ENCODE data around the gene MARVELD1. TPM values are rescaled to one million over a fixed set of nuclear protein-coding genes. Genes with fewer than 3 reads are reported as not detected.

Gene MARVELD1
- total RNA-seq, 2 donors from 2014 or later: 8.5 to 26.5 TPM

DNA sequence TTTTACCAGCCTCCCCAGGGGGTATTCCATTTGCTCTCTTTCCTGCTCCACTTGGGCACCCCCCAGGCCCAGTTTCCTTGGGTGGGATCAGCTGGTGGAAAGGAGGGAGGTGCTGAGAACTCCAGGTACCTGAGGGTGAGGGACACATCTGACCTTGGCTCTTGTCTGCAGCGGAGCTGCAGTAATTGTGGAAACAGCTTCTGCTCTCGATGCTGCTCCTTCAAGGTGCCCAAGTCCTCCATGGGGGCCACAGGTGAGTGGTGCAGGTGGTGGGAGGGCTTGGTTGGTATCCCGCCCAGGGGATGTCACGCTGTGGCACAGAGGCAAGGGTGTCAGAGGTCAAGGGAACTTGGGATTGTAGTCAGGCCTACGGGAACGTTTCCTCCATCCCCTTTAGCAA is 43.9 kb downstream of the MARVELD1 start:
- Histone ChIP-seq H3K27me3 (no peaks in the 10 kb centered on the region), H3K36me3 (peaks cover 62% of the 10 kb centered on the region), H3K4me3 (no peak overlapping the region), H3K27ac (no peak overlapping the region), H3K9me3 (no peaks in the 10 kb centered on the region), H3K4me1 (peaks cover 0 to 22% of the 10 kb centered on the region in 2 donors)
- TF ChIP-seq, protein P1, sequence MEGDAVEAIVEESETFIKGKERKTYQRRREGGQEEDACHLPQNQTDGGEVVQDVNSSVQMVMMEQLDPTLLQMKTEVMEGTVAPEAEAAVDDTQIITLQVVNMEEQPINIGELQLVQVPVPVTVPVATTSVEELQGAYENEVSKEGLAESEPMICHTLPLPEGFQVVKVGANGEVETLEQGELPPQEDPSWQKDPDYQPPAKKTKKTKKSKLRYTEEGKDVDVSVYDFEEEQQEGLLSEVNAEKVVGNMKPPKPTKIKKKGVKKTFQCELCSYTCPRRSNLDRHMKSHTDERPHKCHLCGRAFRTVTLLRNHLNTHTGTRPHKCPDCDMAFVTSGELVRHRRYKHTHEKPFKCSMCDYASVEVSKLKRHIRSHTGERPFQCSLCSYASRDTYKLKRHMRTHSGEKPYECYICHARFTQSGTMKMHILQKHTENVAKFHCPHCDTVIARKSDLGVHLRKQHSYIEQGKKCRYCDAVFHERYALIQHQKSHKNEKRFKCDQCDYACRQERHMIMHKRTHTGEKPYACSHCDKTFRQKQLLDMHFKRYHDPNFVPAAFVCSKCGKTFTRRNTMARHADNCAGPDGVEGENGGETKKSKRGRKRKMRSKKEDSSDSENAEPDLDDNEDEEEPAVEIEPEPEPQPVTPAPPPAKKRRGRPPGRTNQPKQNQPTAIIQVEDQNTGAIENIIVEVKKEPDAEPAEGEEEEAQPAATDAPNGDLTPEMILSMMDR (IDR thresholded peaks at IDR 0.05): no peak
- no peak for DNase-seq (ENCODE audit: low spot score)

GRCh38 chr10:97759158-97759887 is 45.8 kb downstream of the MARVELD1 start:
- peak overlapping the region; percentile 3 to 27 for H3K27ac ChIP-seq
- H3K27me3 ChIP-seq: no peaks in the 10 kb centered on the region
- DNase-seq (ENCODE audit: low spot score): no peak
- H3K4me1 ChIP-seq: peaks cover 0 to 41% of the 10 kb centered on the region in 2 donors
- TF ChIP-seq, protein P1 (IDR thresholded peaks at IDR 0.05): peak; percentile 89 to 95
- peaks cover 44% of the 10 kb centered on the region for H3K36me3 ChIP-seq
- H3K4me3 ChIP-seq: no peak overlapping the region
- no peaks in the 10 kb centered on the region for H3K9me3 ChIP-seq

DNA sequence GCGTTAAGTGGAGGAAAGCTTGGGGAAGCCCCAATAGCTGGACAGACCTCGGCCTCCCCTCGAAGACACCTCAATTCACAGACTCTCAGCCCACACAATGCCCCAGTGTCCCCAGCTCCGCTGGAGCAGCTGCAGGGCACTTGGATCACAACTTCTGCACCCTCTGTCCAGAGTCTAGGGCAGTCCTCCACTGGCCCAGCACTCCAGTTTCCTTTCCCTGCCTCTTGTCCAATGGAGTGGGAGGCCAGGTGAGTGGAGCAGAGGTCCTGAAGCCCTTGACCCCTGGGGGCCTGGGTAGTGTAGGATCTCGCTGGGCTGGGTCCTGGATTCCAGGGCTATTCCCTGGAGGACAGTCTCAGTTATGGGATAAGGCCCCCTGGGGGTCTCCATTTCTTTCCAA is 46.4 kb downstream of the MARVELD1 start:
- H3K9me3 ChIP-seq: no peaks in the 10 kb centered on the region
- peaks cover 38% of the 10 kb centered on the region for H3K36me3 ChIP-seq
- DNase-seq (ENCODE audit: low spot score): no peak
- H3K27ac ChIP-seq: peak overlapping the region; percentile 3 to 27
- H3K4me1 ChIP-seq: peaks cover 0 to 47% of the 10 kb centered on the region in 2 donors
- H3K27me3 ChIP-seq: no peaks in the 10 kb centered on the region
- TF ChIP-seq, protein P1 (IDR thresholded peaks at IDR 0.05): no peak
- no peak overlapping the region for H3K4me3 ChIP-seq

DNA sequence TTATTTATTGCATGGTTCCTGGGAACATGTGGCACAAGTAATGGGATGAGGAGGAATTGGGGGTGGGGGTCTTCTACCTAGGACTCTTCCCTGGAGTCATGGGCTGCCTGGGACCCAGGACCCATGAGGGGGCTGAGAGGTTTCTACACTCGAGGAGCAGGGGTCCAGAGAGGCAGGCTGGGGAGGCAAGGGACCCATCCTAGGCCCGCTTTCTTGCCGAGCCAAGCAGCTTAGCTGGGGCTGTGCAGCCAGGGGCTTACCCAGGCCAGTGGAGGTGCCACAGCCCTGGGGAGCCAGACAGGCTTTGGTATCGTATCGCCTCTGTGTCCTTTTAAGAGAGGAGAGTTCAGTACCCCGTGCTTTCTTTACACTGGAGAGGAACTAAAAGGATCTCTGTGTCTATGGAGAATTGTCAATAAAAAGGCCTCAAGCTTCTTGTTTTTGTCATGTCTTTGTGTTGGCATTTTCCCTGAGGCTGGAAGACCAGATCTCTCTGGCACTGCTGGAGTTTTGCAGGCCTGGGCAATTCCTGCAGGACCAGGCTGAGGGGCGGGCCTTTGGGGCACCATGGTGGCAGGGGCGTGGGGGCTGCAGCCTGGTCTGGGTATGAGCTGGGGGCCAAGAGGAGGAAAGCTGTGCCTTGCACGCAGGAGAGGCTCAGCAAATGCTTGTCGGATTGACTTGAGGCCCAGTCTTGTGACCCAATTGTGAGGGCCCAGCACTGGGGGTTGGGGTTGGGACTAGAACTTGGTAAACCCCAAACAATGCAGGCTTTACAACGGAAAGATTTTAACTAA is 47.1 kb downstream of the MARVELD1 start:
- no peak overlapping the region for H3K4me3 ChIP-seq
- peaks cover 0 to 52% of the 10 kb centered on the region in 2 donors for H3K4me1 ChIP-seq
- no peak for DNase-seq (ENCODE audit: low spot score)
- H3K36me3 ChIP-seq: peaks cover 31% of the 10 kb centered on the region
- TF ChIP-seq, protein P1 (IDR thresholded peaks at IDR 0.05): no peak
- no peaks in the 10 kb centered on the region for H3K27me3 ChIP-seq
- no peaks in the 10 kb centered on the region for H3K9me3 ChIP-seq
- peak overlapping the region in 1 of 2 donors; percentile 27 for H3K27ac ChIP-seq

DNA sequence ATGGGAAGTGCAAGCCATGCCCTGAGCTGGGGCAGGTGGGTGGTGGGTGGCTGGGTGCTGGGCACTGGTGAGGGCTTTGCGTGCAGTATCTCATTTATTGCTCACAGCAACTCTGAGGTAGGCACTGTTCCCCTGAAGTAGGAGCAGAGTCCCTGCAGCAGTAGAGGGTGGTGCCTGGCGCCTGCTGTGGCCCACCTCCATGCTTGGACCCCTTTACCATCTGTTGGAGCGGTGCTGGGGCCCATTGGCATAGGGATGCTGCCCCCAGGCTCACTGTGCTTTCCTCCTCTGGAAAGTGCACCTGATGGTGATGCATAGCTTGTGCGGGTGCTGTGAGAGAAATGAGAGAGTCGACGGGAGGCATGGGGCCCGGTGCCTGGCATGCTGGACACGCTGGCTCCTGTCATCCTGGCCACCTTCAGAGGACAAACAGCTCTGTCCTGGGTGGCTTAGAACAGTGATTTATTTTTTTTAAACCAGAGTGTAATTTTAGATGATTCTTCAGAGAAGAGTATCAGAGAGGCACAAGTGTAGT is 47.9 kb downstream of the MARVELD1 start:
- H3K27ac ChIP-seq: peak overlapping the region; percentile 66 to 80
- DNase-seq (ENCODE audit: low spot score): no peak
- TF ChIP-seq, protein P1 (IDR thresholded peaks at IDR 0.05): no peak
- no peaks in the 10 kb centered on the region for H3K27me3 ChIP-seq
- H3K4me1 ChIP-seq: peaks cover 0 to 52% of the 10 kb centered on the region in 2 donors
- no peak overlapping the region for H3K4me3 ChIP-seq
- H3K9me3 ChIP-seq: no peaks in the 10 kb centered on the region
- peaks cover 23% of the 10 kb centered on the region for H3K36me3 ChIP-seq
